Measurements from ENCODE around the gene SUPT6H. TPM values are rescaled to one million over a fixed set of nuclear protein-coding genes. Genes with fewer than 3 reads are reported as not detected.

SUPT6H gene
- total RNA-seq, 2 experiments from 2014 or later, result 59.4 to 65.9 TPM

GRCh38 chr17:28624148-28624547 is 37.9 kb upstream of the SUPT6H start:
- peaks cover 44% of the 10 kb centered on the region for H3K36me3 Mint-ChIP-seq
- H3K9me3 Mint-ChIP-seq, result no peaks in the 10 kb centered on the region
- H3K4me3 Mint-ChIP-seq, result no peak overlapping the region
- H3K27ac Mint-ChIP-seq, result no peak overlapping the region
- no peaks in the 10 kb centered on the region for H3K27me3 Mint-ChIP-seq
- POLR2A ChIA-PET, result no interaction called here
- no peak for DNase-seq
- peaks cover 16% of the 10 kb centered on the region for H3K4me1 Mint-ChIP-seq (ENCODE audit: low read depth)
- CTCF ChIA-PET, result interaction anchor here (1.0 kb wide), 1 partner anchor 23 kb away, joined by 5 read pairs; no protein-coding TSS in a partner anchor
- intact Hi-C loops (cut with micrococcal nuclease), result no loop called here

GRCh38 chr17:28626818-28627217 is 35.2 kb upstream of the SUPT6H start:
- H3K36me3 Mint-ChIP-seq, result peaks cover 35% of the 10 kb centered on the region
- H3K4me3 Mint-ChIP-seq, result no peak overlapping the region
- intact Hi-C loops (cut with micrococcal nuclease), result no loop called here
- peaks cover 16% of the 10 kb centered on the region for H3K4me1 Mint-ChIP-seq (ENCODE audit: low read depth)
- no peak overlapping the region for H3K27ac Mint-ChIP-seq
- DNase-seq, result no peak
- H3K9me3 Mint-ChIP-seq, result no peaks in the 10 kb centered on the region
- POLR2A ChIA-PET, result no interaction called here
- CTCF ChIA-PET, result no interaction called here
- H3K27me3 Mint-ChIP-seq, result no peaks in the 10 kb centered on the region

GRCh38 chr17:28634206-28634865 is 27.7 kb upstream of the SUPT6H start:
- Mint-ChIP-seq H3K4me3 (no peak overlapping the region), H3K9me3 (no peaks in the 10 kb centered on the region), H3K36me3 (peaks cover 75% of the 10 kb centered on the region), H3K27me3 (no peaks in the 10 kb centered on the region), H3K27ac (no peak overlapping the region), H3K4me1 (ENCODE audit: low read depth) (peaks cover 12% of the 10 kb centered on the region)
- intact Hi-C loops (cut with micrococcal nuclease), result no loop called here
- POLR2A ChIA-PET, result interaction anchor here (0.6 to 1.1 kb wide), 3 partner anchors 15 to 26 kb away, joined by 3 read pairs; no protein-coding TSS in a partner anchor
- no peak for DNase-seq
- CTCF ChIA-PET, result interaction anchor here (0.6 to 2.4 kb wide), 3 partner anchors 10 to 21 kb away, joined by 3 to 10 read pairs (median 5); partner anchors contain the start of genes BLTP2 and RSKR

GRCh38 chr17:28635506-28635905 is 26.5 kb upstream of the SUPT6H start:
- intact Hi-C loops (cut with micrococcal nuclease), result no loop called here
- peaks cover 82% of the 10 kb centered on the region for H3K36me3 Mint-ChIP-seq
- CTCF ChIA-PET, result interaction anchor here (2.4 to 2.5 kb wide), 2 partner anchors 9 to 12 kb away, joined by 8 to 10 read pairs; partner anchors contain the start of gene BLTP2
- peaks cover 16% of the 10 kb centered on the region for H3K4me1 Mint-ChIP-seq (ENCODE audit: low read depth)
- H3K9me3 Mint-ChIP-seq, result no peaks in the 10 kb centered on the region
- no peak for DNase-seq
- H3K27me3 Mint-ChIP-seq, result no peaks in the 10 kb centered on the region
- H3K27ac Mint-ChIP-seq, result no peak overlapping the region
- POLR2A ChIA-PET, result interaction anchor here (0.9 to 1.1 kb wide), 2 partner anchors 25 to 26 kb away, joined by 3 read pairs; partner anchors contain the start of genes SDF2 and SUPT6H
- H3K4me3 Mint-ChIP-seq, result no peak overlapping the region

GRCh38 chr17:28641579-28641978 is 20.4 kb upstream of the SUPT6H start:
- Mint-ChIP-seq H3K27ac (no peak overlapping the region), H3K4me1 (ENCODE audit: low read depth) (peaks cover 38% of the 10 kb centered on the region)

GRCh38 chr17:28643983-28644786 is 17.8 kb upstream of the SUPT6H start:
- Mint-ChIP-seq H3K27me3 (no peaks in the 10 kb centered on the region), H3K36me3 (peaks cover 40% of the 10 kb centered on the region), H3K9me3 (no peaks in the 10 kb centered on the region), H3K4me1 (ENCODE audit: low read depth) (peaks cover 42% of the 10 kb centered on the region), H3K4me3 (peak overlapping the region; percentile 83), H3K27ac (peak overlapping the region; percentile 86)
- DNase-seq, result peak; percentile 53
- ChIA-PET POLR2A (interaction anchor here (1.0 to 4.3 kb wide), 11 partner anchors 18 to 286 kb away, joined by 3 to 32 read pairs (median 6); partner anchors contain the start of genes PIGS, PROCA1, RPL23A and SDF2), CTCF (interaction anchor here (0.6 to 8.0 kb wide), 24 partner anchors 9 to 473 kb away, joined by 3 to 94 read pairs (median 4); partner anchors contain the start of genes PROCA1, RPL23A, RSKR and SDF2)
- intact Hi-C loops (cut with micrococcal nuclease), result loop anchor here (2.0 to 10.0 kb wide), 5 partner anchors 33 to 471 kb away; partner anchors contain the start of genes DHRS13, PHF12 and PROCA1

More at GRCh38 chr17:28641579-28641978, 20.4 kb upstream of the SUPT6H start:
- POLR2A ChIA-PET, result no interaction called here
- intact Hi-C loops (cut with micrococcal nuclease), result loop anchor here (10.0 kb wide), 2 partner anchors 263 to 473 kb away; partner anchors contain the start of gene DHRS13
- H3K9me3 Mint-ChIP-seq, result no peaks in the 10 kb centered on the region
- peaks cover 60% of the 10 kb centered on the region for H3K36me3 Mint-ChIP-seq
- no peak overlapping the region for H3K4me3 Mint-ChIP-seq
- H3K27me3 Mint-ChIP-seq, result no peaks in the 10 kb centered on the region
- CTCF ChIA-PET, result no interaction called here
- no peak for DNase-seq

GRCh38 chr17:28644787-28645575 is 17.0 kb upstream of the SUPT6H start, which contains the start of gene BLTP2:
BLTP2 (minus strand) TSS chr17:28645158; CDS start chr17:28645056, 102 bp downstream.
- POLR2A ChIA-PET, result interaction anchor here (0.7 to 4.3 kb wide), 15 partner anchors 12 to 253 kb away, joined by 3 to 32 read pairs (median 4); partner anchors contain the start of genes NEK8, PIGS, PROCA1 and RPL23A
- Mint-ChIP-seq H3K27ac (peak within 1 kb of the TSS; percentile 86), H3K4me3 (peak within 1 kb of the TSS; percentile 83), H3K4me1 (ENCODE audit: low read depth) (peaks cover 40% of the 10 kb centered on the region), H3K36me3 (peaks cover 33% of the 10 kb centered on the region), H3K9me3 (no peaks in the 10 kb centered on the region), H3K27me3 (no peaks in the 10 kb centered on the region)
- intact Hi-C loops (cut with micrococcal nuclease), result loop anchor here (1.0 to 10.0 kb wide), 8 partner anchors 17 to 470 kb away; partner anchors contain the start of genes DHRS13, NEK8, PHF12 and PROCA1
- DNase-seq, result peak; percentile 97
- CTCF ChIA-PET, result interaction anchor here (0.6 to 8.0 kb wide), 17 partner anchors 10 to 308 kb away, joined by 3 to 94 read pairs (median 5); partner anchors contain the start of genes PROCA1, RPL23A, RSKR and SDF2

- intact Hi-C loops (cut with micrococcal nuclease), result loop anchor here (1.0 to 10.0 kb wide), 8 partner anchors 17 to 469 kb away; partner anchors contain the start of genes DHRS13, NEK8, PHF12 and PROCA1
- peak; percentile 28 for DNase-seq
- H3K36me3 Mint-ChIP-seq, result peaks cover 30% of the 10 kb centered on the region
- POLR2A ChIA-PET, result interaction anchor here (0.7 to 4.3 kb wide), 13 partner anchors 11 to 166 kb away, joined by 3 to 32 read pairs (median 3); partner anchors contain the start of genes NEK8, PIGS, PROCA1 and RPL23A
- H3K27ac Mint-ChIP-seq, result peak overlapping the region; percentile 86
- peaks cover 37% of the 10 kb centered on the region for H3K4me1 Mint-ChIP-seq (ENCODE audit: low read depth)
- peak overlapping the region; percentile 83 for H3K4me3 Mint-ChIP-seq
- CTCF ChIA-PET, result interaction anchor here (0.6 to 8.0 kb wide), 15 partner anchors 12 to 308 kb away, joined by 3 to 94 read pairs (median 4); partner anchors contain the start of genes PROCA1, RPL23A, RSKR and SDF2
- no peaks in the 10 kb centered on the region for H3K27me3 Mint-ChIP-seq
- no peaks in the 10 kb centered on the region for H3K9me3 Mint-ChIP-seq
These were observed 16.4 kb upstream of the SUPT6H start for GRCh38 chr17:28645576-28645939.

GRCh38 chr17:28646039-28646754 is 15.8 kb upstream of the SUPT6H start:
- ChIA-PET CTCF (interaction anchor here (0.8 to 8.0 kb wide), 22 partner anchors 9 to 469 kb away, joined by 3 to 94 read pairs (median 4); partner anchors contain the start of genes PROCA1, RPL23A, SDF2 and SPAG5), POLR2A (interaction anchor here (1.3 to 4.3 kb wide), 6 partner anchors 16 to 82 kb away, joined by 3 to 32 read pairs (median 8); partner anchors contain the start of genes NEK8, PIGS, PROCA1 and RPL23A)
- Mint-ChIP-seq H3K36me3 (peaks cover 25% of the 10 kb centered on the region), H3K4me3 (peak overlapping the region; percentile 83), H3K27me3 (no peaks in the 10 kb centered on the region), H3K4me1 (ENCODE audit: low read depth) (peaks cover 36% of the 10 kb centered on the region), H3K9me3 (no peaks in the 10 kb centered on the region), H3K27ac (peak overlapping the region; percentile 86)
- DNase-seq, result peak; percentile 24
- intact Hi-C loops (cut with micrococcal nuclease), result loop anchor here (5.0 to 10.0 kb wide), 3 partner anchors 81 to 469 kb away; partner anchors contain the start of genes DHRS13, NEK8 and TLCD1

- Mint-ChIP-seq H3K27ac (no peak overlapping the region), H3K9me3 (no peaks in the 10 kb centered on the region), H3K4me1 (ENCODE audit: low read depth) (peaks cover 25% of the 10 kb centered on the region), H3K36me3 (peaks cover 14% of the 10 kb centered on the region), H3K4me3 (no peak overlapping the region), H3K27me3 (no peaks in the 10 kb centered on the region)
- no peak for DNase-seq
- intact Hi-C loops (cut with micrococcal nuclease), result loop anchor here (5.0 to 10.0 kb wide), 3 partner anchors 79 to 466 kb away; partner anchors contain the start of genes DHRS13, NEK8 and TLCD1
- ChIA-PET POLR2A (interaction anchor here (1.0 kb wide), 1 partner anchor 14 kb away, joined by 3 read pairs; no protein-coding TSS in a partner anchor), CTCF (interaction anchor here (0.7 to 8.0 kb wide), 5 partner anchors 9 to 468 kb away, joined by 3 to 94 read pairs (median 6); partner anchors contain the start of genes PROCA1, SDF2 and SUPT6H)
These were observed 13.3 kb upstream of the SUPT6H start for GRCh38 chr17:28648698-28649097.

Data from activated CD4-positive, alpha-beta memory T cell treated with anti-CD3 and anti-CD28 coated beads for 36 hours (primary cell).